Activated CD4-positive, alpha-beta T cell treated with anti-CD3 and anti-CD28 coated beads, Interleukin-2, amount 50 U/mL, for 16 hours (primary cell): ENCODE data around the gene P2RX1.
"Not testable (repeated sequence)": the region's sequence is repeated elsewhere in the genome, so short reads cannot be mapped to it uniquely, and the experiment has no call there.

Source experiments
- DNase-seq: peaks from one replicate; pipeline ENCODE4 v3.0.0-alpha.2; 2020

Gene P2RX1

GRCh38 chr17:3885271-3885670, 31.0 kb downstream of the P2RX1 start:
- no peak for DNase-seq

GRCh38 chr17:3884188-3884587, 32.1 kb downstream of the P2RX1 start:
- DNase-seq: no peak

- no peak for DNase-seq
Measured at GRCh38 chr17:3882276-3882675, 34.0 kb downstream of the P2RX1 start.

- no peak for DNase-seq
Measured at GRCh38 chr17:3880983-3881382, 35.3 kb downstream of the P2RX1 start.

GRCh38 chr17:3879591-3880417, 36.5 kb downstream of the P2RX1 start:
- DNase-seq: no peak

GRCh38 chr17:3879186-3879585, 37.1 kb downstream of the P2RX1 start:
- DNase-seq: no peak

GRCh38 chr17:3877220-3877619, 39.0 kb downstream of the P2RX1 start:
- no peak for DNase-seq

- DNase-seq: no peak
Measured at GRCh38 chr17:3875317-3875716, 40.9 kb downstream of the P2RX1 start.

GRCh38 chr17:3873862-3874261, 42.4 kb downstream of the P2RX1 start:
- no peak for DNase-seq

- no peak for DNase-seq
Measured at GRCh38 chr17:3870871-3871306, 45.4 kb downstream of the P2RX1 start.

GRCh38 chr17:3867606-3868005, 48.7 kb downstream of the P2RX1 start:
- DNase-seq: no peak

GRCh38 chr17:3867106-3867505, 49.2 kb downstream of the P2RX1 start:
- no peak for DNase-seq

- DNase-seq: no peak
Measured at GRCh38 chr17:3866276-3866675, 50.0 kb downstream of the P2RX1 start.

- no peak for DNase-seq
Measured at GRCh38 chr17:3865176-3865575, 51.1 kb downstream of the P2RX1 start.

GRCh38 chr17:3864534-3864933, 51.7 kb downstream of the P2RX1 start:
- DNase-seq: no peak

GRCh38 chr17:3861761-3862681, 54.2 kb downstream of the P2RX1 start:
- no peak for DNase-seq

GRCh38 chr17:3860939-3861700, 55.1 kb downstream of the P2RX1 start:
- no peak for DNase-seq

- DNase-seq: no peak
Measured at GRCh38 chr17:3859940-3860339, 56.3 kb downstream of the P2RX1 start.

- DNase-seq: no peak
Measured at GRCh38 chr17:3857261-3858105, 58.8 kb downstream of the P2RX1 start.

- not testable (repeated sequence) for DNase-seq
Measured at GRCh38 chr17:3854204-3854603, 62.1 kb downstream of the P2RX1 start.

- DNase-seq: no peak
Measured at GRCh38 chr17:3852561-3852960, 63.7 kb downstream of the P2RX1 start.

GRCh38 chr17:3851461-3852100, 64.7 kb downstream of the P2RX1 start:
- DNase-seq: no peak
